ENCODE data around the gene POLD2. TPM values are rescaled to one million over a fixed set of nuclear protein-coding genes. Genes with fewer than 3 reads are reported as not detected.

Gene POLD2
- total and polyA plus RNA-seq, 2 of the 13 experiments (the other 11 are each of a cell fraction or from before 2014, with no cell fraction given) = 87.6 to 95.1 TPM

GRCh38 chr7:44120395-44120794 lies 3.0 kb downstream of the POLD2 start:
- FAIRE-seq (no peak), DNase-seq (ENCODE audit: low spot score) (no peak), ATAC-seq (no peak)
- ChIA-PET CTCF (ENCODE audit: low intra/inter-chr PET ratio, low total read pairs) (no interaction called here), POLR2A (no interaction called here)
- peaks cover 18 to 50% of the 10 kb centered on the region in 2 experiments for H3K36me3 ChIP-seq (replicated peaks in 1 of 2; ENCODE audit: control insufficient read depth in 1 of 2, insufficient read depth in 2 of 2, low read length in 2 of 2)
- no peaks in the 10 kb centered on the region for H4K20me1 ChIP-seq (ENCODE audit: insufficient read depth, low read length)
- no peak overlapping the region for H3K4me3 ChIP-seq (replicated peaks in 1 of 3; ENCODE audit: insufficient read depth in 1 of 3, low read depth in 2 of 3, low read length in 3 of 3)
- BruUV-seq (replicated peaks) = no TSS peak
- TF ChIP-seq ZNF703 (CRISPR knock-in tag; IDR thresholded peaks at IDR 0.05; ENCODE audit: borderline replicate concordance) = no peak
- TF ChIP-seq SMARCE1 (IDR thresholded peaks at IDR 0.05; ENCODE audit: borderline replicate concordance) = no peak
- no peak for TF ChIP-seq ZNF772 (CRISPR knock-in tag; IDR thresholded peaks at IDR 0.05)
- TF ChIP-seq KIAA2018 (CRISPR knock-in tag; IDR thresholded peaks at IDR 0.05; ENCODE audit: borderline replicate concordance) = no peak
- TF ChIP-seq SAFB2 (CRISPR knock-in tag; IDR thresholded peaks at IDR 0.05; ENCODE audit: borderline replicate concordance, low read depth) = no peak
- TF ChIP-seq ZNF160 (CRISPR knock-in tag; IDR thresholded peaks at IDR 0.05) = no peak
- TF ChIP-seq KMT2B (CRISPR knock-in tag; IDR thresholded peaks at IDR 0.05) = no peak
- TF ChIP-seq KDM1A (CRISPR knock-in tag; IDR thresholded peaks at IDR 0.05) = no peak
- TF ChIP-seq CHCHD3 (CRISPR knock-in tag; IDR thresholded peaks at IDR 0.05) = no peak
- no peak for TF ChIP-seq ZNF263 (CRISPR knock-in tag; IDR thresholded peaks at IDR 0.05)
- no peak for TF ChIP-seq LBX2 (CRISPR knock-in tag; IDR thresholded peaks at IDR 0.05; ENCODE audit: borderline replicate concordance)
- no peak for TF ChIP-seq GLI4 (CRISPR knock-in tag; IDR thresholded peaks at IDR 0.05; ENCODE audit: borderline replicate concordance)
- TF ChIP-seq IRF1 (CRISPR knock-in tag; IDR thresholded peaks at IDR 0.05; ENCODE audit: low read depth) = no peak
- no peak for TF ChIP-seq SIN3A (IDR thresholded peaks at IDR 0.05; ENCODE audit: borderline replicate concordance, low read depth, low read length)
- no peak for TF ChIP-seq NFE2L2 (IDR thresholded peaks at IDR 0.05; ENCODE audit: low read length)
- H3K9ac ChIP-seq (ENCODE audit: insufficient read depth, low read depth, low read length) = no peak overlapping the region
- no peak overlapping the region for H2AFZ ChIP-seq (ENCODE audit: low read length)
- peaks cover 24% of the 10 kb centered on the region for H3K4me1 ChIP-seq (ENCODE audit: insufficient read depth, low read length)
- H3K27me3 ChIP-seq (ENCODE audit: control insufficient read depth in 1 of 2, insufficient read depth in 2 of 2, low read length in 2 of 2) = no peaks in the 10 kb centered on the region; a peak in 1 of 5 replicates
- in situ Hi-C loops (cut with HindIII; ENCODE audit: extremely low pct_ligation_motif_present, low pct_unique_long_range_greater_than_20kb) = loop anchor here (5.0 kb wide), 1 partner anchor 77 kb away; no protein-coding TSS in a partner anchor
- H3K27ac ChIP-seq (ENCODE audit: extremely low read length, insufficient read depth, low read length) = no peak overlapping the region
- no peak overlapping the region for H3K4me2 ChIP-seq (ENCODE audit: low read depth, low read length)
- intact Hi-C loops (cut with micrococcal nuclease; ENCODE audit: unreplicated experiment) = no loop called here
- WGBS (ENCODE audit: low lambda C conversion rate) = 97% methylated on average over 6 of the region's 6 CpGs
- no peaks in the 10 kb centered on the region for H3K9me3 ChIP-seq (ENCODE audit: low read length)
- H3K79me2 ChIP-seq (ENCODE audit: insufficient read depth, low read length) = peaks cover 14% of the 10 kb centered on the region
